SK-N-SH treated with all-trans-retinoic acid at 6 μM for 48 hours (cell line): Measurements from ENCODE around the gene GPRASP3.
"Not testable (repeated sequence)": the region's sequence is repeated elsewhere in the genome, so short reads cannot be mapped to it uniquely, and the experiment has no call there.

Experiments used
- ATAC-seq: fragments of 200-7000 bp; cut with Tn5 transposase; 3 replicates; pipeline ENCODE4 v1.9.1; 2020; ENCODE audit warnings: mild to moderate bottlenecking, moderate library complexity
- ARNTL ChIP-seq: fragments of 450-650 bp; formaldehyde crosslinking; IDR thresholded peaks from 2 replicates; pipeline ENCODE4 v1.5.0; 2020; ENCODE audit warnings: low read depth, mild to moderate bottlenecking, moderate library complexity, borderline replicate concordance
- BACH2 ChIP-seq: fragments of 250-450 bp; sonication (Bioruptor Pico); IDR thresholded peaks from 2 replicates; pipeline ENCODE4 v1.9.0; 2021; ENCODE audit warnings: mild to moderate bottlenecking, borderline replicate concordance
- CREB5 ChIP-seq: fragments of 250-450 bp; sonication (Bioruptor Pico); IDR thresholded peaks from 2 replicates; pipeline ENCODE4 v1.5.1; 2020; ENCODE audit warnings: low read depth, mild to moderate bottlenecking, moderate library complexity
- CSDC2 ChIP-seq: fragments of 250-450 bp; sonication (Bioruptor Pico); IDR thresholded peaks from 2 replicates; pipeline ENCODE4 v1.5.0; 2020; ENCODE audit warnings: mild to moderate bottlenecking, moderate library complexity
- CSRNP3 ChIP-seq: fragments of 250-450 bp; sonication (Bioruptor Pico); IDR thresholded peaks from 2 replicates; pipeline ENCODE4 v1.5.1; 2021; ENCODE audit warnings: mild to moderate bottlenecking, moderate library complexity
- ESRRG ChIP-seq: fragments of 250-450 bp; sonication (Bioruptor Pico); IDR thresholded peaks from 2 replicates; pipeline ENCODE4 v1.6.1; 2021; ENCODE audit warnings: mild to moderate bottlenecking
- GLIS3 ChIP-seq: fragments of 250-450 bp; sonication (Bioruptor Pico); IDR thresholded peaks from 2 replicates; pipeline ENCODE4 v1.5.0; 2020; ENCODE audit warnings: mild to moderate bottlenecking, moderate library complexity
- ISL1 ChIP-seq: fragments of 250-450 bp; sonication (Bioruptor Pico); IDR thresholded peaks from 2 replicates; pipeline ENCODE4 v2.1.2; 2022; ENCODE audit warnings: mild to moderate bottlenecking, moderate library complexity
- PATZ1 ChIP-seq: fragments of 250-450 bp; sonication (Bioruptor Pico); IDR thresholded peaks from 2 replicates; pipeline ENCODE4 v1.8.0; 2020; ENCODE audit warnings: mild to moderate bottlenecking, moderate library complexity, borderline replicate concordance
- POU6F1 ChIP-seq: fragments of 250-450 bp; sonication (Bioruptor Pico); IDR thresholded peaks from 2 replicates; pipeline ENCODE4 v1.8.0; 2021; ENCODE audit warnings: low read depth, mild to moderate bottlenecking, moderate library complexity, borderline replicate concordance
- PPARA ChIP-seq: fragments of 250-450 bp; sonication (Bioruptor Pico); IDR thresholded peaks from 2 replicates; pipeline ENCODE4 v1.5.0; 2020; ENCODE audit warnings: mild to moderate bottlenecking, borderline replicate concordance
- RARB ChIP-seq: fragments of 250-450 bp; sonication (Bioruptor Pico); IDR thresholded peaks from 2 replicates; pipeline ENCODE4 v1.8.0; 2021; ENCODE audit warnings: mild to moderate bottlenecking, moderate library complexity
- TOX ChIP-seq: fragments of 250-450 bp; sonication (Bioruptor Pico); IDR thresholded peaks from 2 replicates; pipeline ENCODE4 v1.8.0; 2021; ENCODE audit warnings: mild to moderate bottlenecking, moderate library complexity, borderline replicate concordance
- ZC3H10 ChIP-seq: fragments of 250-450 bp; sonication (Bioruptor Pico); IDR thresholded peaks from 2 replicates; pipeline ENCODE4 v1.5.1; 2021; ENCODE audit warnings: mild to moderate bottlenecking, moderate library complexity
- ZFP30 ChIP-seq: fragments of 450-650 bp; formaldehyde crosslinking; IDR thresholded peaks from 2 replicates; pipeline ENCODE4 v1.5.0; 2022; ENCODE audit warnings: mild to moderate bottlenecking, moderate library complexity
- ZNF565 ChIP-seq: fragments of 450-650 bp; formaldehyde crosslinking; conservative IDR thresholded peaks from 2 replicates; pipeline ENCODE4 v1.5.0; 2020; ENCODE audit warnings: low read depth, mild to moderate bottlenecking, moderate library complexity
- ZNF8 ChIP-seq: fragments of 450-650 bp; formaldehyde crosslinking; IDR thresholded peaks from 2 replicates; pipeline ENCODE4 v1.5.0; 2020; ENCODE audit warnings: mild to moderate bottlenecking, moderate library complexity

The GPRASP3 gene, protein sequence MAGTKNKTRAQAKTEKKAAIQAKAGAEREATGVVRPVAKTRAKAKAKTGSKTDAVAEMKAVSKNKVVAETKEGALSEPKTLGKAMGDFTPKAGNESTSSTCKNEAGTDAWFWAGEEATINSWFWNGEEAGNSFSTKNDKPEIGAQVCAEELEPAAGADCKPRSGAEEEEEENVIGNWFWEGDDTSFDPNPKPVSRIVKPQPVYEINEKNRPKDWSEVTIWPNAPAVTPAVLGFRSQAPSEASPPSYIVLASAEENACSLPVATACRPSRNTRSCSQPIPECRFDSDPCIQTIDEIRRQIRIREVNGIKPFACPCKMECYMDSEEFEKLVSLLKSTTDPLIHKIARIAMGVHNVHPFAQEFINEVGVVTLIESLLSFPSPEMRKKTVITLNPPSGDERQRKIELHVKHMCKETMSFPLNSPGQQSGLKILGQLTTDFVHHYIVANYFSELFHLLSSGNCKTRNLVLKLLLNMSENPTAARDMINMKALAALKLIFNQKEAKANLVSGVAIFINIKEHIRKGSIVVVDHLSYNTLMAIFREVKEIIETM

DNA sequence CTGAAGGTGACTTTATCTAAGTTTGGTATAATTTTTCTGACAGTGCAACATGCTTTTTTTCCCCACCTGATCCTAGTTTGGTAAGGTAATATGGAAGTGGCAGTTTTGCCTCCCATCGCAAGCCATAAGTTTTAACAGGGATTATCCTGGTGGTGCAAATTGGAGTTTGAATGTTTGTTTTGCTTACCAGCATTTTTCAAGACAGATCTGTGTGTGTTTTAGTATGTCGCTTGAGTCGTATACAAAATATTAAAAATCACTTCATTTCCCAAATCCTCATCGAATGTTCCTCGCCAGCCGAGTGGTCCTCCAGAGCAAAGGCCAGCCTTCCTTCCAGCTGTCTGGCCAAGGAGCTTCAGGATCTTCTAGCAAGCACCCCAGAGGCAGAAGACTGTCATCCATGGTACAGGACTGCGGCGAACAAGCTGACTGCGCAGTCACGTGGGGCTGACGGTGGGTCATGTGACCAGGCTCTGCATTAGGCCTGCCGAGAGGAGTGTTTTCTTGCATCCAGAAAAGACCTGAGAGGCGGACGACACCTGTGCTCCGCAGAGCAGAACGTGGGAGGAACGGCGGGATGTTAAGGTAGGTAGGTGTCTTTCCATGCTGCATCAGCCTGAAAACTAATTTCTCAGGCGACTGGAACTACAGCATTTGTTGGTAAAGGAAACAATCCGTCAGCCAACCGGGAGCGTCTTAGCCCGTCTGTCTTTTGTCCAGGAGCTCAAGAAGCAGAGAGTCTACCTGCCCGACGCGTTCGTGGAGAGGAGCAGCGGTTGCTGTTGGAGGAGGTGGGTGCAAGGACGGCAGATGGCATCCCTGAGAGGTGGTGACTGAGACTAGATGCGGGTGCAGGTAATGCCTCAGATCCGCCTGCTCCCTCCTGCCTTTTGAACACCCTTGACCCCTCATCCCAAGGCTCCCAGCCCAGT, at the start of gene GPRASP3:
TSS of gene GPRASP3 (plus strand) at position 507 of the 932 bp plus-strand sequence. CDS start 28,253 bp downstream, outside the sequence.
- peak; percentile 97 for ATAC-seq
- no peak for TF ChIP-seq ESRRG (CRISPR knock-in tag)
- no peak for TF ChIP-seq TOX (CRISPR knock-in tag)
- no peak for TF ChIP-seq ZNF8 (CRISPR knock-in tag)
- TF ChIP-seq ISL1 (CRISPR knock-in tag): no peak
- TF ChIP-seq CSRNP3 (CRISPR knock-in tag): no peak
- no peak for TF ChIP-seq ARNTL
- no peak for TF ChIP-seq CREB5 (CRISPR knock-in tag)
- TF ChIP-seq ZFP30 (CRISPR knock-in tag): no peak
- no peak for TF ChIP-seq ZC3H10
- TF ChIP-seq CSDC2: no peak
- no peak for TF ChIP-seq GLIS3
- TF ChIP-seq PPARA (CRISPR knock-in tag): no peak
- no peak for TF ChIP-seq BACH2 (CRISPR knock-in tag)
- no peak for TF ChIP-seq RARB (CRISPR knock-in tag)
- no peak for TF ChIP-seq PATZ1
- no peak for TF ChIP-seq ZNF565 (CRISPR knock-in tag)
- TF ChIP-seq POU6F1: no peak
- TF ChIP-seq, all 23 proteins: peak for 0

DNA sequence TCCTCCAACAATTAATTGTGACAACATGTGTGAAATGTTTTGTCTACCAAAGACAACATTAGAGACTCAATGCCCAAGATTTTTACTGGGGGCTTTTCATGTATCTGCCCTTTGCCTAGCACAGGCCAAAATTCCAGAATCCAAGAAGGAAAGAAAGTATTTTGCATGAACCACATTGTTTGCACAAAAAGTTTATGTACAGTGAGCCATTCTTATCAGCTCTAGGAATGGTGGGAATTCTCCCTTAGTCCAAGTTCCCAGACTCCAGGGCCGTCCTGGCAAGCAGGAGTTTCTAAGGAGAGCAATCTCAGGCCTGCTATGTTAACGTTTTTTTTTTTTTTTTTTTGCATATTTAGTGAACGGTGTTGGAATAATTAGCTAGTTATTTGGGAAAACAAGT, 47.7 kb upstream of the GPRASP3 start:
- TF ChIP-seq PPARA (CRISPR knock-in tag) (no peak), PATZ1 (no peak)
- ATAC-seq: no peak

- not testable (repeated sequence) for ATAC-seq
These were observed 43.1 kb upstream of the GPRASP3 start for GRCh38 chrX:102677479-102677878.
